AG04449 (cell line): ENCODE measurements around the gene EWSR1.

Experiments used
- CTCF ChIA-PET: fragments of 350-600 bp; formaldehyde crosslinking; extraction: SDS; loops from one replicate; lab custom pipeline; 2021; ENCODE audit warnings: antibody characterized with exemption; lab: Yijun Ruan, JAX
- POLR2A ChIA-PET: fragments of 400-600, 350-600 bp; formaldehyde crosslinking; extraction: SDS; loops from one replicate; lab custom pipeline; 2020; ENCODE audit warnings: antibody characterized with exemption, inconsistent platforms; lab: Yijun Ruan, JAX
- DNase-seq: peaks from one replicate; pipeline ENCODE4 v3.0.0-alpha.2; 2010; ENCODE audit warnings: low read depth, low spot score
- H3K4me3 ChIP-seq: 2 replicates; pipeline ENCODE4 v1.5.1; 2011; ENCODE audit warnings: low read depth, mild to moderate bottlenecking, control low read depth, low read length
- CTCF ChIP-seq: IDR thresholded peaks from one replicate; pipeline ENCODE4 v1.5.1; 2011; ENCODE audit warnings: mild to moderate bottlenecking, moderate library complexity, low read length, control low read depth, inconsistent platforms; ENCODE audit not compliant: insufficient read depth; ENCODE audit errors: missing control alignments

The EWSR1 gene

GRCh38 chr22:29224859-29225410 lies 43.1 kb upstream of the EWSR1 start:
- no peak for TF ChIP-seq CTCF
- H3K4me3 ChIP-seq, result no peak overlapping the region
- ChIA-PET CTCF (interaction anchor here (4.4 kb wide), 1 partner anchor 20 kb away, joined by 17 read pairs; no protein-coding TSS in a partner anchor), POLR2A (no interaction called here)
- no peak for DNase-seq

DNA sequence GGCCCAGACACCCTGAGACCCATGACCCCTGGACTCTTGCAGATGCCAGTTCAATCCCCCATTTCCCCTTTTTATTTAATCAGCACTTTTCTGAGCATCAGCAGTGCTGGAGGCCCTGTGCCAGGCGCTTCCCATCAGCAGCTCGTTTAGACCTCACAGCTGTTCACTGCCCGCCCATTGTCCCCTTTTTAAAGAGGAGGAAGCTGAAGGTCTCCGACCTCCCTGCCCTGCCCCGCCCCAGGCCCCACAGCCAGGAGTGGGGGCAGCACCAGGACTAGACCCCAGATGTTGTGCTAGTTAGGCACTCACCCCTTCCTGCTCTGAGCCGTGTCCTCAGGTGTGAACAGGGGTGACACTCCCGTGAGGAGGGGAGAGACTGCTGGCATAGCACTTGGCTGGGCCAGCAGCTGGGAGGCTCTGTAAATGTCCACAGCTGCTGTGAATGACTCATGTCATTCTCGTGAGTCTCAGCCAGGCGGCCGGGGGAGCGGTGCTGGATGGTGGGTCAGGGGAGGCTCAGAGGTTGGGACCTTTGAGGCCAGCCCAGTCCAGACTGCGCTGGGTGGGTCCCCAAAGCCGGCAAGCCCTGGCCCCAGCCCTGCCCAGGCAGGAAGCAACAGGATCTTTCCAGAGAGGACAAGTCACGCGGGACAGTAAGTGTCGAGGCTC lies 42.5 kb upstream of the EWSR1 start:
- no peak for TF ChIP-seq CTCF
- ChIA-PET POLR2A (no interaction called here), CTCF (interaction anchor here (1.8 to 4.4 kb wide), 2 partner anchors 20 kb away, joined by 4 to 17 read pairs; partner anchors contain the start of gene EMID1)
- no peak overlapping the region for H3K4me3 ChIP-seq
- no peak for DNase-seq

- CTCF ChIA-PET, result interaction anchor here (1.8 to 4.4 kb wide), 2 partner anchors 19 to 21 kb away, joined by 4 to 17 read pairs; partner anchors contain the start of gene EMID1
- H3K4me3 ChIP-seq, result no peak overlapping the region
- TF ChIP-seq CTCF, result no peak
- no peak for DNase-seq
- POLR2A ChIA-PET, result interaction anchor here (0.6 kb wide), 1 partner anchor 15 kb away, joined by 5 read pairs; no protein-coding TSS in a partner anchor
These were observed 41.6 kb upstream of the EWSR1 start for GRCh38 chr22:29226351-29226981.

DNA sequence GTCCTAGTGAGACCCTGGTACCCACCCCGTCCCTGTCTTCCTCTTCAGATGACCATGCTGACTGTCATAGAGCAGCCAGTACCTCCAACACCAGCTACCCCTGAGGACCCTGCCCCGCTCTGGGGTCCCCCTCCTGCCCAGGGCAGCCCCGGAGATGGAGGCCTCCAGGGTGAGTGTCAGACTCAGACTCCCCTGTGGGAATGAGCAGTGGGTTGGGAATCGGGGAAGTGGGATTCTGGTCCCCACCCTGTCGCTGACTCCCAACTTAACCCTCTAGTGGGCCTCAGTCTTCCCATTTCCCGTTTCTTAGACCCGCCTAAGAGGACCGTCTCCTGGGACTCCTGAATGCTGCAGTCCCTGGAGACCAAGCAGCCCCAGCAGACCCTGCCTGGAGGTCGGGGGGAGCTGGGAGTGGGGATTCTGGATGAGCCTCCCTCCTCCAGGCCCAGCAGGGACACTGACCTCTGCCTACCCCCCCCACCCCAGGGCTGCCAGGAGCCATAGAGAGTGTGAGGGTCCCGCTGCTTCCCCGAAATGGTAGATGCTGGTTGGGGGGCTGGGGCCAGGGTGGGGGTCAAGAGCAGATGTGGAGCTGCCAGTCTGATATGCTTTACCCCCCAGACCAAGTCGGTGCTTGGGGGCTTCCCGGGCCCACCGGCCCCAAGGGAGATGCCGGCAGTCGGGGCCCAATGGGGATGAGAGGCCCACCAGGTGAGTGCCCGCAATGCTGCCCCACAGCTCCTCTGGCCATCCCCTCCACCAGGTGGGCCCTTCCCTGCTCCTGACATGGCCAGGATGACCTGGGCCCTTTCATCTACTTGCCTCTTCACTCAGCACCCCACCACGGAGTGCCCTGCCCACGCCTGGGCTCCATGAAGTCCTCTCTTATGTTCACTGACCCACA lies 36.8 kb upstream of the EWSR1 start:
- DNase-seq, result no peak
- ChIA-PET CTCF (interaction anchor here (0.7 to 1.3 kb wide), 3 partner anchors 15 to 76 kb away, joined by 3 to 5 read pairs (median 3); no protein-coding TSS in a partner anchor), POLR2A (no interaction called here)
- TF ChIP-seq CTCF, result no peak
- H3K4me3 ChIP-seq, result no peak overlapping the region

DNA sequence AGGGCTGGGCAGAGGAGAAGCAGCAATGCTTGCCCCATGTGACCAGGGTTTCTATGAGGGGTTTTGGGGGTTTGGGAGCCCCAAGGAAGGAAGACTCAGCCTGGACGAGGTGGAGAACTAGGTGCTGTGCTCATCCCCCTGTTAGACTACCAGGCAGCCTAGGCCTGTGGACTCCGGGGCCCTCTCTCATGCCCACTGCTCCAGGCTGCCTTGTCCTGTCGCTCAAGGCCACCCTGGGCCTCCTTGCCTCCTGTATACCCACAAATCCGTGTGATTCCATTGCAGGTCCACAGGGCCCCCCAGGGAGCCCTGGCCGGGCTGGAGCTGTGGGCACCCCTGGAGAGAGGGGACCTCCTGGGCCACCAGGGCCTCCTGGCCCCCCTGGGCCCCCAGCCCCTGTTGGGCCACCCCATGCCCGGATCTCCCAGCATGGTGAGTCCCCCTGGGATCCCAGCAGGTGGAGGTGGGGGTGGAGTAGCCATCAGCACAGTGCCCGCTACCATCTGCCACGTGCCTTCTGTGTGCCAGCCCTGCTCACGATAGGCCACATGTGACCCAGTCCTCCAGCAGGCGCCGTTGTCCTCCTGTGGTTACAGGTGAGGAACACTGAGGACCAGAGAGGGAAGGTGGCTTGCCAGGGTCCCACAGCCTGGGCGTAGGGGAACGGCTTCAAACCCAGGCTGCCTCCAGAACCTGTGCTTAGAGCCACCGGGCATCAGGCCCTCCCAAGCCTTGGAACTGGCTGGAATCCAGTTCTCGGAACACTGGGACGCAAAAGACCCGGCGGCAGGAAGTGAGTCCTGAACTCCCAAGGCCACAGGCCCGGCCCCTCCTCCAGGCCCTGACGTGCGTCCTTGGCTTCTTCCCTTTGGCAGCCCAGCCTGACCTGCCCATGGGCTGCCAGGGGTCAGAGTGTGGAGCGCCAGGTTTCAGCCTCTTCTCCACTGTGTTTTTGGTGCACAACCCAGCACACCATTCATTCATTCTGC lies 35.8 kb upstream of the EWSR1 start:
- ChIA-PET POLR2A (no interaction called here), CTCF (interaction anchor here (1.2 to 5.2 kb wide), 3 partner anchors 11 to 14 kb away, joined by 3 to 41 read pairs (median 5); no protein-coding TSS in a partner anchor)
- TF ChIP-seq CTCF, result no peak
- no peak overlapping the region for H3K4me3 ChIP-seq
- DNase-seq, result no peak
